IMR-90 (cell line): ENCODE results near the gene NUDT3. TPM values are rescaled to one million over a fixed set of nuclear protein-coding genes. Genes with fewer than 3 reads are reported as not detected.

Experiments used
- ATAC-seq: fragments of 200-7000 bp; cut with Tn5 transposase; 2 replicates; pipeline ENCODE4 v1.9.1; 2020; ENCODE audit warnings: low read depth, mild to moderate bottlenecking, moderate library complexity
- BruUV-seq: library from RNA; stranded (reverse); fragments of 400-500 nt; replicated peaks from 2 replicates; lab custom pipeline; 2021; lab: Mats Ljungman, UMichigan
- CTCF ChIA-PET: fragments of 300-600 bp; formaldehyde crosslinking; extraction: SDS; loops from one replicate; lab custom pipeline; 2021; ENCODE audit warnings: antibody characterized with exemption; lab: Yijun Ruan, JAX
- POLR2A ChIA-PET: fragments of 300-600 bp; sonication (Branson Sonifier 250); formaldehyde crosslinking; loops from one replicate; lab custom pipeline; 2022; ENCODE audit warnings: antibody characterized with exemption; ENCODE audit not compliant: unreplicated experiment; lab: Charles Lee
- DNase-seq: peaks from one replicate; pipeline ENCODE4 v3.0.0; 2013
- H2AFZ ChIP-seq: replicated peaks from 2 replicates; pipeline ENCODE3; 2013; ENCODE audit warnings: low read length, mild to moderate bottlenecking; ENCODE audit not compliant: poor library complexity
- H2AK5ac ChIP-seq: 2 replicates; pipeline ENCODE4 v1.6.1; 2013; ENCODE audit warnings: low read depth, low read length, inconsistent platforms
- H2AK9ac ChIP-seq: replicated peaks from 2 replicates; pipeline ENCODE3; 2013; ENCODE audit warnings: mild to moderate bottlenecking, low read depth, low read length, moderate library complexity; ENCODE audit not compliant: poor library complexity
- H2BK120ac ChIP-seq: 2 replicates; pipeline ENCODE4 v1.6.1; 2013; ENCODE audit warnings: low read depth, low read length, inconsistent platforms
- H2BK15ac ChIP-seq: 3 replicates; pipeline ENCODE4 v1.6.1; 2013; ENCODE audit warnings: low read depth, low read length, inconsistent platforms
- H2BK20ac ChIP-seq: 2 replicates; pipeline ENCODE4 v1.6.1; 2013; ENCODE audit warnings: low read depth, mild to moderate bottlenecking, inconsistent platforms, low read length, moderate library complexity
- H2BK5ac ChIP-seq: 2 replicates; pipeline ENCODE4 v1.6.1; 2013; ENCODE audit warnings: mild to moderate bottlenecking, low read depth, low read length, inconsistent platforms; ENCODE audit not compliant: poor library complexity, severe bottlenecking
- H3K14ac ChIP-seq: replicated peaks from 2 replicates; pipeline ENCODE4 v1.6.1; 2013; ENCODE audit warnings: low read depth, low read length, inconsistent platforms
- H3K18ac ChIP-seq: 2 replicates; pipeline ENCODE4 v1.6.1; 2013; ENCODE audit warnings: low read depth, low read length, control low read depth
- H3K23ac ChIP-seq: 2 replicates; pipeline ENCODE4 v1.6.1; 2013; ENCODE audit warnings: low read depth, low read length, inconsistent platforms
- H3K27ac ChIP-seq: 2 replicates; pipeline ENCODE4 v1.5.1; 2013; ENCODE audit warnings: mild to moderate bottlenecking, control low read depth, low read length; ENCODE audit not compliant: insufficient read depth
- H3K27me3 ChIP-seq: 2 replicates; pipeline ENCODE4 v1.6.1; 2013; ENCODE audit warnings: low read length; ENCODE audit not compliant: control insufficient read depth, insufficient read depth
- H3K36me3 ChIP-seq: 2 replicates; pipeline ENCODE4 v1.6.1; 2013; ENCODE audit warnings: low read length, mixed read lengths; ENCODE audit not compliant: control insufficient read depth, insufficient read depth
- H3K4ac ChIP-seq: 2 replicates; pipeline ENCODE4 v1.6.1; 2013; ENCODE audit warnings: low read depth, low read length, inconsistent platforms
- H3K4me1 ChIP-seq: 2 replicates; pipeline ENCODE4 v1.6.1; 2013; ENCODE audit warnings: low read length, mixed read lengths; ENCODE audit not compliant: control insufficient read depth, insufficient read depth
- H3K4me2 ChIP-seq: 2 replicates; pipeline ENCODE4 v1.6.1; 2013; ENCODE audit warnings: low read depth, mild to moderate bottlenecking, control low read depth, low read length, moderate library complexity
- H3K4me3 ChIP-seq: 2 replicates; pipeline ENCODE4 v1.5.1; 2013; ENCODE audit warnings: low read depth, mild to moderate bottlenecking, control low read depth, low read length, moderate library complexity; ENCODE audit not compliant: insufficient read depth
- H3K56ac ChIP-seq: 2 replicates; pipeline ENCODE4 v1.6.1; 2013; ENCODE audit warnings: low read length, inconsistent platforms; ENCODE audit not compliant: insufficient read depth; ENCODE audit errors: extremely low read depth
- H3K79me1 ChIP-seq, 2 experiments: 2 replicates each; pipeline ENCODE4 v1.6.1; 2013; ENCODE audit warnings: low read length in 2 of 2, inconsistent platforms in 1 of 2, low read depth in 1 of 2
- H3K9ac ChIP-seq: 2 replicates; pipeline ENCODE4 v1.6.1; 2013; ENCODE audit warnings: low read depth, low read length, control low read depth
- H3K9me1 ChIP-seq: 2 replicates; pipeline ENCODE4 v1.6.1; 2013; ENCODE audit warnings: low read length, inconsistent platforms; ENCODE audit not compliant: insufficient read depth
- H3K9me3 ChIP-seq: 2 replicates; pipeline ENCODE4 v1.6.1; 2013; ENCODE audit warnings: low read length; ENCODE audit not compliant: control insufficient read depth, insufficient read depth
- H4K20me1 ChIP-seq: 2 replicates; pipeline ENCODE4 v1.6.1; 2013; ENCODE audit warnings: low read length, inconsistent platforms; ENCODE audit not compliant: insufficient read depth
- H4K5ac ChIP-seq: 2 replicates; pipeline ENCODE4 v1.6.1; 2013; ENCODE audit warnings: mild to moderate bottlenecking, low read depth, low read length, control low read depth
- H4K8ac ChIP-seq, 2 experiments: 2 replicates each; pipeline ENCODE4 v1.6.1; 2013; ENCODE audit warnings: low read depth in 2 of 2, low read length in 2 of 2, control low read depth in 1 of 2, inconsistent platforms in 1 of 2
- H4K91ac ChIP-seq: 2 replicates; pipeline ENCODE4 v1.6.1; 2013; ENCODE audit warnings: low read depth, low read length, inconsistent platforms; ENCODE audit not compliant: insufficient read depth
- BHLHE40 ChIP-seq: fragments of 150-350 bp; IDR thresholded peaks from 2 replicates; pipeline ENCODE4 v1.6.1; 2016; ENCODE audit warnings: mild to moderate bottlenecking, low read depth, low read length
- CEBPB ChIP-seq: IDR thresholded peaks from 2 replicates; pipeline ENCODE4 v1.6.1; 2012; ENCODE audit warnings: low read depth, low read length, improper control_type of control experiment
- CHD1 ChIP-seq: IDR thresholded peaks from 2 replicates; pipeline ENCODE4 v1.6.1; 2012; ENCODE audit warnings: low read depth, low read length, improper control_type of control experiment
- FOS ChIP-seq: fragments of 150-350 bp; IDR thresholded peaks from 2 replicates; pipeline ENCODE4 v1.6.1; 2016; ENCODE audit warnings: low read depth, low read length
- MAZ ChIP-seq: IDR thresholded peaks from 2 replicates; pipeline ENCODE4 v1.6.1; 2012; ENCODE audit warnings: low read depth, mild to moderate bottlenecking, low read length, improper control_type of control experiment, moderate library complexity, borderline replicate concordance
- MXI1 ChIP-seq: IDR thresholded peaks from 2 replicates; pipeline ENCODE4 v1.6.1; 2012; ENCODE audit warnings: low read depth, mild to moderate bottlenecking, low read length, moderate library complexity, borderline replicate concordance
- POLR2A ChIP-seq: IDR thresholded peaks from 2 replicates; pipeline ENCODE4 v1.6.1; 2012; ENCODE audit warnings: mild to moderate bottlenecking, low read depth, low read length
- RAD21 ChIP-seq: IDR thresholded peaks from 2 replicates; pipeline ENCODE4 v1.6.1; 2012; ENCODE audit warnings: low read length, improper control_type of control experiment
- RCOR1 ChIP-seq: IDR thresholded peaks from 2 replicates; pipeline ENCODE4 v1.6.1; 2012; ENCODE audit warnings: mild to moderate bottlenecking, low read length, improper control_type of control experiment; ENCODE audit not compliant: insufficient replicate concordance
- RFX5 ChIP-seq: IDR thresholded peaks from 2 replicates; pipeline ENCODE4 v1.8.0; 2012; ENCODE audit warnings: low read depth, mild to moderate bottlenecking, low read length, moderate library complexity
- WGBS, 2 experiments: methylation state at CpG; one replicate each; pipeline versions ENCODE4 v1.1.5 to v1.1.7; 2013; ENCODE audit warnings: missing lambda C conversion rate in 2 of 2; ENCODE audit not compliant: insufficient read length in 1 of 2; ENCODE audit errors: extremely low coverage in 2 of 2; 5-methylcytosine and 5-hydroxymethylcytosine counted together
- dilution Hi-C: fragments of 300-500 bp; cut with HindIII; formaldehyde crosslinking; loops from one replicate; pipeline ENCODE4 v1.14.3; 2018; ENCODE audit warnings: low sequenced_read_pairs; ENCODE audit not compliant: unreplicated experiment
- in situ Hi-C: fragments of 300-500 bp; cut with MboI; formaldehyde crosslinking; loops from 3 replicates; pipeline ENCODE4 v1.14.3; 2019; ENCODE audit warnings: low sequenced_read_pairs, inconsistent platforms, mixed read lengths
- intact Hi-C: fragments of 100-400 bp; cut with micrococcal nuclease; formaldehyde crosslinking; loops from 2 replicates; pipeline ENCODE4 v1.10.0; 2022
- polyA plus RNA-seq, 3 experiments: library from polyadenylated mRNA; depleted of rRNA; stranded (reverse); fragments of >200 nt; gene quantifications; 2 replicates each; pipeline ENCODE4 v1.2.3, GENCODE V29; 2012; ENCODE audit warnings: low replicate concordance in 1 of 3
- total RNA-seq: library from RNA; depleted of rRNA; stranded (reverse); fragments of >200 nt; gene quantifications from 2 replicates; pipeline ENCODE4 v1.2.3, GENCODE V29; 2012
- TF ChIP-seq, protein P1 (sequence below): conservative IDR thresholded peaks from 2 replicates; pipeline ENCODE4 v1.5.1; 2012; ENCODE audit warnings: mild to moderate bottlenecking, low read depth, low read length, improper control_type of control experiment
- TF ChIP-seq, protein P2 (sequence below): fragments of 150-350 bp; IDR thresholded peaks from 2 replicates; pipeline ENCODE4 v1.6.1; 2016; ENCODE audit warnings: low read depth, mild to moderate bottlenecking, low read length, moderate library complexity, borderline replicate concordance
- TF ChIP-seq, protein P3 (sequence below): fragments of 150-350 bp; IDR thresholded peaks from 2 replicates; pipeline ENCODE4 v1.6.1; 2017; ENCODE audit warnings: mild to moderate bottlenecking, antibody characterized with exemption, low read length, low read depth

The NUDT3 gene
- total and polyA plus RNA-seq, 2 of the 4 experiments (the other 2 are of a cell fraction) = 10.1 to 17.2 TPM

DNA sequence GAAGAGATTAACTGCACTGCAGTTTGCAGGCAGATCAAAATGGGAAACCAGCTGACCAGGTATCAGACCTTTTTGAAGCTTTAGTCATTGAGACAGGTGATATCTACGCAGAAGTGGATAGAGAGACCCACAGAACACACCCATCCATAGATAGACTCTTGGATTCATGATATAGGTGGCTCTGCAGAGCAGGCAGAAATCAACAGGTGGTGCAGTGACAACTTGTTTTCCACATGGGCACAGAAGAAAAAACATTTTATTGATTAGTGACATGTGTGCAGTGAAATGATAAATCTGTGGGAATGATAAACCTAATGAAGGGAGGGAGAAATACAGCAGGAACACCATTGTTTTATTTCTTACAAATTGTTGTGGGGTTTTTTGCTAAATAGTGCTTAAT is 45.2 kb downstream of the NUDT3 start:
- H2AK5ac ChIP-seq = no peak overlapping the region
- peaks cover 16 to 71% of the 10 kb centered on the region in 2 experiments for H3K79me1 ChIP-seq
- no peaks in the 10 kb centered on the region for H3K9me3 ChIP-seq
- no peak overlapping the region for H3K4me3 ChIP-seq
- no peak overlapping the region for H3K23ac ChIP-seq
- BruUV-seq = no TSS peak
- no peak overlapping the region for H2BK20ac ChIP-seq
- no peak overlapping the region for H3K27ac ChIP-seq
- H2BK120ac ChIP-seq = no peak overlapping the region
- H3K36me3 ChIP-seq = no peaks in the 10 kb centered on the region; the same call in 1 of the 2 replicates
- peaks cover 12% of the 10 kb centered on the region for H3K9me1 ChIP-seq
- peaks cover 38% of the 10 kb centered on the region for H4K20me1 ChIP-seq
- H3K14ac ChIP-seq = no peak overlapping the region
- H3K4me1 ChIP-seq = peaks cover 7% of the 10 kb centered on the region
- no peak overlapping the region for H2BK15ac ChIP-seq
- no peak overlapping the region for H3K4ac ChIP-seq
- intact Hi-C loops = no loop called here
- H3K18ac ChIP-seq = no peak overlapping the region
- no peak overlapping the region for H3K4me2 ChIP-seq
- H2BK5ac ChIP-seq = no peak overlapping the region
- dilution Hi-C loops = no loop called here
- POLR2A ChIA-PET = no interaction called here
- no peak overlapping the region for H4K91ac ChIP-seq
- no peak overlapping the region for H3K56ac ChIP-seq
- ATAC-seq (no peak), DNase-seq (no peak)
- no peak overlapping the region for H4K8ac ChIP-seq
- no CpG with 5 or more reads among the region's 1 CpG for WGBS, 2 experiments
- H2AK9ac ChIP-seq = no peak overlapping the region
- no peak overlapping the region for H3K9ac ChIP-seq
- no peaks in the 10 kb centered on the region for H3K27me3 ChIP-seq
- TF ChIP-seq POLR2A (no peak), CEBPB (no peak), MAZ (no peak), RCOR1 (no peak), RAD21 (no peak), BHLHE40 (no peak), CHD1 (no peak), MXI1 (no peak), RFX5 (no peak), FOS (no peak)
- TF ChIP-seq, protein P1, sequence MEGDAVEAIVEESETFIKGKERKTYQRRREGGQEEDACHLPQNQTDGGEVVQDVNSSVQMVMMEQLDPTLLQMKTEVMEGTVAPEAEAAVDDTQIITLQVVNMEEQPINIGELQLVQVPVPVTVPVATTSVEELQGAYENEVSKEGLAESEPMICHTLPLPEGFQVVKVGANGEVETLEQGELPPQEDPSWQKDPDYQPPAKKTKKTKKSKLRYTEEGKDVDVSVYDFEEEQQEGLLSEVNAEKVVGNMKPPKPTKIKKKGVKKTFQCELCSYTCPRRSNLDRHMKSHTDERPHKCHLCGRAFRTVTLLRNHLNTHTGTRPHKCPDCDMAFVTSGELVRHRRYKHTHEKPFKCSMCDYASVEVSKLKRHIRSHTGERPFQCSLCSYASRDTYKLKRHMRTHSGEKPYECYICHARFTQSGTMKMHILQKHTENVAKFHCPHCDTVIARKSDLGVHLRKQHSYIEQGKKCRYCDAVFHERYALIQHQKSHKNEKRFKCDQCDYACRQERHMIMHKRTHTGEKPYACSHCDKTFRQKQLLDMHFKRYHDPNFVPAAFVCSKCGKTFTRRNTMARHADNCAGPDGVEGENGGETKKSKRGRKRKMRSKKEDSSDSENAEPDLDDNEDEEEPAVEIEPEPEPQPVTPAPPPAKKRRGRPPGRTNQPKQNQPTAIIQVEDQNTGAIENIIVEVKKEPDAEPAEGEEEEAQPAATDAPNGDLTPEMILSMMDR = no peak
- TF ChIP-seq, protein P2, sequence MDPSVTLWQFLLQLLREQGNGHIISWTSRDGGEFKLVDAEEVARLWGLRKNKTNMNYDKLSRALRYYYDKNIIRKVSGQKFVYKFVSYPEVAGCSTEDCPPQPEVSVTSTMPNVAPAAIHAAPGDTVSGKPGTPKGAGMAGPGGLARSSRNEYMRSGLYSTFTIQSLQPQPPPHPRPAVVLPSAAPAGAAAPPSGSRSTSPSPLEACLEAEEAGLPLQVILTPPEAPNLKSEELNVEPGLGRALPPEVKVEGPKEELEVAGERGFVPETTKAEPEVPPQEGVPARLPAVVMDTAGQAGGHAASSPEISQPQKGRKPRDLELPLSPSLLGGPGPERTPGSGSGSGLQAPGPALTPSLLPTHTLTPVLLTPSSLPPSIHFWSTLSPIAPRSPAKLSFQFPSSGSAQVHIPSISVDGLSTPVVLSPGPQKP = no peak
- TF ChIP-seq, protein P3, sequence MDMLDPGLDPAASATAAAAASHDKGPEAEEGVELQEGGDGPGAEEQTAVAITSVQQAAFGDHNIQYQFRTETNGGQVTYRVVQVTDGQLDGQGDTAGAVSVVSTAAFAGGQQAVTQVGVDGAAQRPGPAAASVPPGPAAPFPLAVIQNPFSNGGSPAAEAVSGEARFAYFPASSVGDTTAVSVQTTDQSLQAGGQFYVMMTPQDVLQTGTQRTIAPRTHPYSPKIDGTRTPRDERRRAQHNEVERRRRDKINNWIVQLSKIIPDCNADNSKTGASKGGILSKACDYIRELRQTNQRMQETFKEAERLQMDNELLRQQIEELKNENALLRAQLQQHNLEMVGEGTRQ = no peak
- no peak overlapping the region for H4K5ac ChIP-seq
- in situ Hi-C loops = no loop called here
- no peak overlapping the region for H2AFZ ChIP-seq
- CTCF ChIA-PET = interaction anchor here (0.6 kb wide), 1 partner anchor 31 kb away, joined by 6 read pairs; no protein-coding TSS in a partner anchor
